Liver (tissue), 9 donors: ENCODE measurements around the gene TMPRSS2. TPM values are rescaled to one million over a fixed set of nuclear protein-coding genes. Genes with fewer than 3 reads are reported as not detected.

Experiments
- DNase-seq: peaks from one replicate; pipeline ENCODE4 v3.0.0-alpha.2; 2017; ENCODE audit warnings: low spot score
- H3K27ac ChIP-seq, 2 donors: one replicate each; pipeline ENCODE4 v1.7.0; 2013; ENCODE audit warnings: inconsistent platforms in 2 of 2, low read length in 2 of 2, control low read depth in 1 of 2, low read depth in 1 of 2, mild to moderate bottlenecking in 1 of 2
- H3K27me3 ChIP-seq, 4 donors: one replicate each; pipeline versions ENCODE4 v1.6.1 to v1.7.0; 2013; ENCODE audit warnings: low read length in 3 of 4, inconsistent platforms in 1 of 4, mild to moderate bottlenecking in 1 of 4, moderate library complexity in 1 of 4; ENCODE audit not compliant: control insufficient read depth in 4 of 4, insufficient read depth in 4 of 4
- H3K36me3 ChIP-seq, 4 donors: one replicate each; pipeline versions ENCODE4 v1.6.1 to v1.7.0; 2013; ENCODE audit warnings: low read length in 3 of 4, mild to moderate bottlenecking in 3 of 4, low read depth in 1 of 4, moderate library complexity in 1 of 4; ENCODE audit not compliant: control insufficient read depth in 4 of 4, insufficient read depth in 3 of 4
- H3K4me1 ChIP-seq, 4 donors: one replicate each; pipeline versions ENCODE4 v1.6.1 to v1.7.0; 2013; ENCODE audit warnings: low read length in 3 of 4, mild to moderate bottlenecking in 3 of 4, moderate library complexity in 1 of 4; ENCODE audit not compliant: control insufficient read depth in 4 of 4, insufficient read depth in 4 of 4
- H3K4me3 ChIP-seq, 3 donors: one replicate each; pipeline versions ENCODE4 v1.6.1 to v1.7.0; 2013; ENCODE audit warnings: low read length in 3 of 3, control low read depth in 1 of 3, low read depth in 1 of 3, mild to moderate bottlenecking in 1 of 3
- H3K9ac ChIP-seq, 2 donors: one replicate each; pipeline ENCODE4 v1.7.0; 2013; ENCODE audit warnings: low read length in 2 of 2, mild to moderate bottlenecking in 2 of 2, moderate library complexity in 2 of 2, control low read depth in 1 of 2, low read depth in 1 of 2
- H3K9me3 ChIP-seq, 4 donors: one replicate each; pipeline versions ENCODE4 v1.6.1 to v1.7.0; 2013; ENCODE audit warnings: low read length in 3 of 4; ENCODE audit not compliant: control insufficient read depth in 4 of 4
- ATF3 ChIP-seq: IDR thresholded peaks from 2 replicates; pipeline ENCODE4 v1.6.1; 2016; ENCODE audit warnings: antibody characterized with exemption
- FOXA1 ChIP-seq: IDR thresholded peaks from 2 replicates; pipeline ENCODE4 v1.6.1; 2016; ENCODE audit warnings: antibody characterized with exemption
- FOXA2 ChIP-seq: IDR thresholded peaks from 2 replicates; pipeline ENCODE4 v1.6.1; 2016; ENCODE audit warnings: antibody characterized with exemption
- HNF4A ChIP-seq, 2 donors: conservative IDR thresholded peaks; 2 replicates each; pipeline ENCODE4 v1.6.1; 2016; ENCODE audit warnings: antibody characterized with exemption in 2 of 2, mild to moderate bottlenecking in 2 of 2
- MAX ChIP-seq: IDR thresholded peaks from 2 replicates; pipeline ENCODE4 v1.6.1; 2016; ENCODE audit warnings: antibody characterized with exemption
- NR2F2 ChIP-seq: IDR thresholded peaks from 2 replicates; pipeline ENCODE4 v1.6.1; 2016; ENCODE audit warnings: antibody characterized with exemption
- RAD21 ChIP-seq, 2 donors: IDR thresholded peaks; 2 replicates each; pipeline ENCODE4 v1.6.1; 2016; ENCODE audit warnings: antibody characterized with exemption in 2 of 2, mild to moderate bottlenecking in 2 of 2
- REST ChIP-seq: IDR thresholded peaks from 2 replicates; pipeline ENCODE4 v1.6.1; 2016; ENCODE audit warnings: antibody characterized with exemption, mild to moderate bottlenecking
- RXRA ChIP-seq, 2 donors: IDR thresholded peaks; 2 replicates each; pipeline ENCODE4 v1.6.1; 2017 to 2018; ENCODE audit warnings: antibody characterized with exemption in 2 of 2, mild to moderate bottlenecking in 1 of 2
- SP1 ChIP-seq: IDR thresholded peaks from 2 replicates; pipeline ENCODE4 v1.6.1; 2018; ENCODE audit warnings: antibody characterized with exemption, mild to moderate bottlenecking
- YY1 ChIP-seq: IDR thresholded peaks from 2 replicates; pipeline ENCODE4 v1.6.1; 2016; ENCODE audit warnings: antibody characterized with exemption, mild to moderate bottlenecking
- ZBTB33 ChIP-seq: IDR thresholded peaks from 2 replicates; pipeline ENCODE4 v1.6.1; 2016; ENCODE audit warnings: antibody characterized with exemption
- WGBS: extraction: QIAGEN DNeasy Blood & Tissue Kit; methylation state at CpG from one replicate; pipeline ENCODE4 v1.1.7; 2013; 5-methylcytosine and 5-hydroxymethylcytosine counted together
- polyA plus RNA-seq, 2 donors: library from polyadenylated mRNA; stranded (reverse) in 1 of 2; unstranded in 1 of 2; fragments of 200-250 nt in 1 of 2; fragments of >200 nt in 1 of 2; fragmentation: Nextera tagmentation in 1 of 2; extraction: Ambion mirVana in 1 of 2; gene quantifications; one replicate each; pipeline versions ENCODE4 v1.2.1 to v1.2.3, GENCODE V29; 2013 to 2015
- total RNA-seq, 2 donors: library from RNA; depleted of rRNA; stranded (reverse); fragments of >200 nt; gene quantifications; one replicate each; pipeline ENCODE4 v1.2.3, GENCODE V29; 2014
- donor health status: healthy.
- donor health status: healthy.
- donor health status: healthy.
- donor health status: healthy.
- donor health status: healthy.

TMPRSS2 gene
- total and polyA plus RNA-seq, 4 donors: 0.14 to 32.0 (median 11.4) TPM

GRCh38 chr21:41437729-41438128 is 70.2 kb downstream of the TMPRSS2 start:
- WGBS: 85% methylated on average over 2 of the region's 2 CpGs

GRCh38 chr21:41435706-41436105 is 72.3 kb downstream of the TMPRSS2 start:
- H3K4me1 ChIP-seq: peaks cover 0 to 3% (median 0%) of the 10 kb centered on the region in 4 donors
- no peak overlapping the region for H3K27ac ChIP-seq
- peaks cover 21 to 75% (median 60%) of the 10 kb centered on the region in 4 donors for H3K36me3 ChIP-seq
- DNase-seq: peak; percentile 13
- H3K27me3 ChIP-seq: no peaks in the 10 kb centered on the region
- WGBS: 97% methylated on average over 11 of the region's 11 CpGs
- H3K9ac ChIP-seq: no peak overlapping the region
- peaks cover 0 to 5% (median 0%) of the 10 kb centered on the region in 4 donors for H3K9me3 ChIP-seq
- TF ChIP-seq HNF4A (conservative IDR thresholded peaks at IDR 0.05) (no peak), ZBTB33 (no peak), YY1 (no peak), SP1 (no peak), MAX (no peak), NR2F2 (no peak), FOXA1 (no peak), ATF3 (no peak), REST (no peak)
- no peak overlapping the region for H3K4me3 ChIP-seq

More at GRCh38 chr21:41437729-41438128, 70.2 kb downstream of the TMPRSS2 start:
- Histone ChIP-seq H3K36me3 (peaks cover 19 to 84% (median 64%) of the 10 kb centered on the region in 4 donors), H3K4me1 (peaks cover 0 to 3% (median 0%) of the 10 kb centered on the region in 4 donors), H3K4me3 (no peak overlapping the region), H3K9me3 (peaks cover 0 to 5% (median 0%) of the 10 kb centered on the region in 4 donors), H3K27me3 (no peaks in the 10 kb centered on the region), H3K9ac (no peak overlapping the region), H3K27ac (no peak overlapping the region)
- no peak for DNase-seq
- no peak for TF ChIP-seq NR2F2
- TF ChIP-seq FOXA1: no peak
- no peak for TF ChIP-seq YY1
- no peak for TF ChIP-seq RAD21 (IDR thresholded peaks at IDR 0.05)
- TF ChIP-seq FOXA2: no peak
- TF ChIP-seq RXRA (IDR thresholded peaks at IDR 0.05): no peak
- no peak for TF ChIP-seq REST
